ENCODE results near the gene RFC1.

- TF ChIP-seq POLR2A (IDR thresholded peaks at IDR 0.05) (no peak), CTCF (IDR thresholded peaks at IDR 0.05) (no peak)
These were observed 62.3 kb downstream of the RFC1 start for GRCh38 chr4:39303871-39304270.
